Cardiac fibroblast (primary cell): ENCODE results near the gene DARS2.

ENCODE experiments used
- DNase-seq, 2 donors: peaks; one replicate each; pipeline versions ENCODE4 v3.0.0 to v3.0.0-alpha.2; 2010; ENCODE audit warnings: low read depth in 2 of 2
- H3K4me3 ChIP-seq, 2 donors: replicated peaks in 1 of 2; 1 replicate in 1 of 2; 2 replicates in 1 of 2; pipeline ENCODE4 v1.5.1; 2011; ENCODE audit warnings: low read depth in 2 of 2, low read length in 2 of 2, mild to moderate bottlenecking in 2 of 2, moderate library complexity in 1 of 2
- TF ChIP-seq, protein P1 (sequence below): IDR thresholded peaks from one replicate; pipeline ENCODE4 v1.5.1; 2011; ENCODE audit warnings: low read depth, mild to moderate bottlenecking, low read length, inconsistent platforms

Gene DARS2

DNA sequence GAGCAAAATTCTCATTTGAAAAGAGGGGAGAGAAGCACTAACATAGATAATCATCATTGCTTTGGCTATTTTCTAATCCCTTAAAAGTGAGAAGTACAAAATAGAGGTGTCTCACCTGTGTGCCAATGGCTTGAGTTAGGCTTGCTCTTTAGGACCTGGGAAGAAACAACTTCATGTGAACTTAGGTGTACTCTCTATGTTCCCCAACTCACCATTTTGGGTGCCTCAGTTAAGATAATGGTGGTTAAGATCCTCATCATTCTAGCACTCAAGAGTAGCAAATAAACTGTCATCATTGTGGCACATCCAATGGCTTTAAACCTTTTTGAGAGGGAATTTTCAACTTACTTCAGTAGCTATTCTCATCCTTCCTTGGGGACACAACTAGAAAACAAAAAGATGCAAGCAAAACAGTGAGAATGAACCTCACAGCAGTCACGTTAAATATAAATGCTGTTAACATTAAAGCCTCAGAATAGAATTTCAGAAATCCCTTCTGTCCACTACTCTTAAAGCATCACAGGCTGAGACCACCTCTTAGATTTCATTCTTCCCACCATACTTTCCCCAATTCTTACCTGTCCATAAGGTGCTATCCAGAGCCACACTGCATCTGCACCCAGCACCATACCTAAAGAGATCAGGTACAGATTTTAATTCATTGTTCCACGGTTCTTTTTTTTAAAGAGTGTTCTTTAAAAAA, 42.1 kb downstream of the DARS2 start:
- no peak for DNase-seq
- H3K4me3 ChIP-seq: peak overlapping the region; percentile 91 to 94
- TF ChIP-seq, protein P1, sequence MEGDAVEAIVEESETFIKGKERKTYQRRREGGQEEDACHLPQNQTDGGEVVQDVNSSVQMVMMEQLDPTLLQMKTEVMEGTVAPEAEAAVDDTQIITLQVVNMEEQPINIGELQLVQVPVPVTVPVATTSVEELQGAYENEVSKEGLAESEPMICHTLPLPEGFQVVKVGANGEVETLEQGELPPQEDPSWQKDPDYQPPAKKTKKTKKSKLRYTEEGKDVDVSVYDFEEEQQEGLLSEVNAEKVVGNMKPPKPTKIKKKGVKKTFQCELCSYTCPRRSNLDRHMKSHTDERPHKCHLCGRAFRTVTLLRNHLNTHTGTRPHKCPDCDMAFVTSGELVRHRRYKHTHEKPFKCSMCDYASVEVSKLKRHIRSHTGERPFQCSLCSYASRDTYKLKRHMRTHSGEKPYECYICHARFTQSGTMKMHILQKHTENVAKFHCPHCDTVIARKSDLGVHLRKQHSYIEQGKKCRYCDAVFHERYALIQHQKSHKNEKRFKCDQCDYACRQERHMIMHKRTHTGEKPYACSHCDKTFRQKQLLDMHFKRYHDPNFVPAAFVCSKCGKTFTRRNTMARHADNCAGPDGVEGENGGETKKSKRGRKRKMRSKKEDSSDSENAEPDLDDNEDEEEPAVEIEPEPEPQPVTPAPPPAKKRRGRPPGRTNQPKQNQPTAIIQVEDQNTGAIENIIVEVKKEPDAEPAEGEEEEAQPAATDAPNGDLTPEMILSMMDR: no peak

DNA sequence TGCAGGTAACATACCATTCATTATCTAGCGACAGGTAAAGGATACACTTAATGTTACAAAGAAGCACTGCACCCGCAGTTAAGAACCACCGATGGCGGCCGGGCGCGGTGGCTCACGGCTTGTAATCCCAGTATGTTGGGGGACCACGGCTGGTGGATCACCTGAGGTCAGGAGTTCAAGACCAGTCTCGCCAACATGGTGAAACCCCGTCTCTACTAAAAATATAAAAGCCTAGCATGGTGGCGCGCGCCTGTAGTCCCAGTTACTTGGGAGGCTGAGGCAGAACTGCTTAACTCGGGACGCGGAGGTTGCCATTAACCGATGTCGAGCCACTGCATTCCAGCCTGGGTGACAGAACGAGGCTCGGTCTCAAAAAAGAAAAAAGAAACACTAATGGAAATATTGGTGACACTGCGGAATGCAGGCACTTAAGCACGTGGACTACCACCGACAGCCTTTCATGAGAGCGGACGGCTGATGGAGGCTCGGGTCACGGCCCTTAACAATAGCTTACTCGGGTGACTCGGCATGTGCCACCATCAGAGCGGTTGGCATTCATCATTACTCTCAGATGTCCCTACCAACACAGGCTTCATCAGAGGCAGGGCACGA, 42.8 kb downstream of the DARS2 start:
- no peak for DNase-seq
- peak overlapping the region; percentile 91 to 94 for H3K4me3 ChIP-seq
- TF ChIP-seq, protein P1: no peak

DNA sequence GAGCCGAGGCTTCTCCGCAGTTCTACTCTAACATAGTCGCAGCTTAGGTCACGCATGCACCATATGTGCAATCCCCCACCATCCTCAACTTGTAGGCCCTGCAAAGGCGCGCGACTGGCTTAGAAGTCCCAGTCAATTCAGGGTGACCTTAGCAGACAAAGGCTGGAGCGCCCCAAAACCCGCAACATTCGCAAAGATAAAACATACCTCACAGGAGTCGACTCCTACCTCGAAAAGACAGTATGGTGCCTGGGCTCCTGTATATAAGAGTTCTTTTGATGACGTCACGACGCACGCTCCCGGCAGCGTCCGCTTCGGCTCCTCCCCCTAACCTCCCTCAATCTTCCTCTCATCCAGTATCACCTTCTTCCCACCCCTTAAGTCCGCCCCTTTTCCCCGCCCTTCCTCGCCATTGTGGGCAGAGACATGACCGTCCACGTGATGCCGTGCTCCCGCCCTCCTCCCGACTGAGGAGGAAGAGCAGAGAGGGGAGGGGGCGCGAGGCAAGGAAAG, 43.3 kb downstream of the DARS2 start, which contains the start of gene GAS5:
TSS of gene GAS5 (minus strand) at position 237 of the 513 bp plus-strand sequence.
- H3K4me3 ChIP-seq: peak within 1 kb of the TSS; percentile 91 to 94
- TF ChIP-seq, protein P1: no peak
- DNase-seq: peak; percentile 100

DNA sequence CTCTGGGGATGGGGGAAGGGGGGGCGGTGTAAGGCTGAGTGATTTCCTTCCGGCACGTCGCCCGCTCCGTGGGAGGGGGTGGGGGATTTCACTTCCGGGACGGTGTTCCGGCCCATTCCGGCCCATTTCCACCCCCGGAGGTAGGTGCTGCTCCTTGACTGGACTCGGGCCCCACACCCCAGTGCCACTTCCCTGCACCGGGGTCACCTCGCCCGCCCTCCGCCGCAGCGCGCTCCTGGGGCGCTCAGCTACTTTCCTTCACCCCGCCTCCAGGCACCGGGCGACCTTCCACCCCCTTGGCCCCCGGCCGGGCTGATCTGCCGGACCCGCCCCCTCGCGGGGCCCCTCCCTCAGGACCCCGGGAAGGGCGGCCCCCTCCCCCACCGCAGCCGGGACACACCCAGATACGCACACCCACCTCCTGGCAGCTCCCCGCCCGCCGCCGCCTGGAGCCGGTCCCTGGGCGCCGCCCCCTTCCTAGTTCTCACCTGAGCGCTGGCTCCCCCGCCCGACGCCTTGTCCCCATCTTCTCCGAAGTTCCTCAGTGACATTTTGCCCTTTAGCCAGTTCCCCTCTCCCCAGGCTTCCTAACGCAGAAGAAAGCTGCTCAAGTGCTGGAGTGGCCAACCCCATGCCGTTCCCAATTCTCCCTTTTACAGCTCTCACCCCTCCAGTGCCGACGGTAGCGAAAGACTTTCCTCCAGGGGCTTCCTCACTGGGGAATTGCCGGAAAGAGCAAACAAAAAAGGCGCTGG, 44.0 kb downstream of the DARS2 start, which contains the start of gene ZBTB37:
TSS of gene ZBTB37 (plus strand) at position 115 of the 755 bp plus-strand sequence. CDS start 1,846 bp downstream, outside the sequence.
- TF ChIP-seq, protein P1: no peak
- peak within 1 kb of the TSS; percentile 91 to 94 for H3K4me3 ChIP-seq
- no peak for DNase-seq

DNA sequence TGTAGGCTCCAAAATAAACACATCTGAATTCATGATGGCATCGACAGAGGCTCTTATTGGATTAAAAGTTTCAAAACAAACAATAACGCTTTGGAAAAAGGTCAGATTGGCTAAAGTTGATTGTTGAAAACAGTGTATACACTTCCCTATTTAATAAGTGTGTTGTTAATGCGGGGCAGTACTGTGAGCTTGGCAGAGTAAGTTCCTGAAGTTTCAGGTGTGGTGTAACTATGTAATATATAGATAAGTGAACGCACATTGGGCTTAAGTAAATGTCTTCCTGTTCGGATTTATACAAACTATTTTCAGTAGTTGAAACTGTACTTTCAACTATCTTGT, 44.5 kb downstream of the DARS2 start:
- DNase-seq: no peak
- TF ChIP-seq, protein P1: no peak
- H3K4me3 ChIP-seq: peak overlapping the region; percentile 91 to 94

DNA sequence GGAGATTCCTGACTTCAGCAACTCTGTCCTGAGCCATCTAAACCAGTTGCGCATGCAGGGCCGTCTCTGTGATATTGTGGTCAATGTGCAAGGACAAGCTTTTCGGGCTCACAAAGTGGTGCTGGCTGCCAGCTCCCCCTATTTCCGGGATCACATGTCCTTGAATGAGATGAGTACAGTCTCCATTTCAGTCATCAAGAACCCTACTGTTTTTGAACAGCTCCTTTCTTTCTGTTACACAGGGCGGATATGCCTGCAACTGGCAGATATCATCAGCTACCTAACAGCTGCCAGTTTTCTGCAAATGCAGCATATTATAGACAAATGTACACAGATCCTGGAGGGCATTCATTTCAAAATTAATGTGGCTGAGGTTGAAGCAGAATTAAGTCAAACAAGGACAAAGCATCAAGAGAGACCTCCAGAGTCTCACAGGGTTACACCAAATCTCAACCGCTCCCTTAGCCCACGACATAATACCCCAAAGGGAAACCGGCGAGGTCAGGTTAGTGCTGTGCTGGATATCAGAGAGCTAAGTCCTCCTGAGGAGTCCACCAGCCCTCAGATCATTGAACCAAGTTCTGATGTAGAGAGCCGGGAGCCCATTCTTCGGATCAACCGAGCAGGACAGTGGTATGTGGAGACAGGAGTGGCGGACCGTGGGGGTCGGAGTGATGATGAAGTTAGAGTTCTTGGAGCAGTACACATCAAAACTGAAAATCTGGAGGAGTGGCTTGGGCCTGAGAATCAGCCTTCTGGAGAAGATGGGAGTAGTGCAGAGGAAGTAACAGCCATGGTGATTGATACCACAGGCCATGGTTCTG, 46.0 kb downstream of the DARS2 start:
- no peak overlapping the region for H3K4me3 ChIP-seq
- TF ChIP-seq, protein P1: no peak
- DNase-seq: no peak
